Naive thymus-derived CD4-positive, alpha-beta T cell (primary cell): Measurements from ENCODE around the gene HDHD3. TPM values are rescaled to one million over a fixed set of nuclear protein-coding genes. Genes with fewer than 3 reads are reported as not detected.

Experiments
- ATAC-seq: fragments of 150-1000 bp; cut with Tn5 transposase; 2 replicates; pipeline ENCODE4 v1.10.0; 2021; ENCODE audit warnings: mild to moderate bottlenecking, moderate library complexity
- CTCF ChIA-PET: fragments of 350-600 bp; sonication (Branson Sonifier 250); formaldehyde crosslinking; loops from one replicate; lab custom pipeline; 2021; ENCODE audit warnings: antibody characterized with exemption; lab: Charles Lee
- POLR2A ChIA-PET: fragments of 350-600 bp; sonication (Branson Sonifier 250); formaldehyde crosslinking; loops from one replicate; lab custom pipeline; 2021; ENCODE audit warnings: antibody characterized with exemption, inconsistent platforms; lab: Charles Lee
- DNase-seq, 9 donors: peaks; one replicate each; pipeline versions ENCODE4 v3.0.0 to v3.0.0-alpha.2; 2020 to 2022; ENCODE audit warnings: mixed read lengths in 1 of 9
- H3K27ac ChIP-seq: one replicate; pipeline ENCODE4 v1.7.0; 2013; ENCODE audit warnings: mild to moderate bottlenecking, low read depth, low read length, moderate library complexity
- H3K27me3 ChIP-seq, 2 donors: one replicate each; pipeline ENCODE4 v1.7.0; 2013; ENCODE audit warnings: low read length in 2 of 2, mild to moderate bottlenecking in 2 of 2, moderate library complexity in 2 of 2; ENCODE audit not compliant: control insufficient read depth in 2 of 2, insufficient read depth in 2 of 2
- H3K36me3 ChIP-seq, 3 experiments: 1 replicate in 2 of 3; 2 replicates in 1 of 3; pipeline ENCODE4 v1.7.0; 2013; ENCODE audit warnings: low read length in 3 of 3, mild to moderate bottlenecking in 3 of 3, moderate library complexity in 1 of 3; ENCODE audit not compliant: insufficient read depth in 3 of 3, control insufficient read depth in 2 of 3
- H3K4me1 ChIP-seq, 2 donors: one replicate each; pipeline ENCODE4 v1.7.0; 2013; ENCODE audit warnings: low read length in 2 of 2, mild to moderate bottlenecking in 2 of 2, moderate library complexity in 1 of 2; ENCODE audit not compliant: control insufficient read depth in 2 of 2, insufficient read depth in 2 of 2
- H3K4me3 ChIP-seq: 2 replicates; pipeline ENCODE4 v1.7.0; 2013; ENCODE audit warnings: mild to moderate bottlenecking, low read length
- H3K9me3 ChIP-seq, 3 experiments: 1 replicate in 2 of 3; 2 replicates in 1 of 3; pipeline ENCODE4 v1.7.0; 2013; ENCODE audit warnings: low read length in 3 of 3; ENCODE audit not compliant: control insufficient read depth in 2 of 3
- H3K27ac Mint-ChIP-seq, 9 donors: one replicate each; pipeline ENCODE4 v1.8.0; 2020 to 2022; ENCODE audit warnings: mixed read lengths in 9 of 9, mild to moderate bottlenecking in 8 of 9, moderate library complexity in 5 of 9, inconsistent platforms in 2 of 9
- H3K27me3 Mint-ChIP-seq, 5 donors: one replicate each; pipeline ENCODE4 v1.8.0; 2021 to 2022; ENCODE audit warnings: mixed read lengths in 5 of 5, mild to moderate bottlenecking in 1 of 5
- H3K36me3 Mint-ChIP-seq, 5 donors: one replicate each; pipeline ENCODE4 v1.8.0; 2020 to 2022; ENCODE audit warnings: mixed read lengths in 5 of 5, mild to moderate bottlenecking in 3 of 5, inconsistent platforms in 1 of 5
- H3K4me1 Mint-ChIP-seq, 7 donors: one replicate each; pipeline ENCODE4 v1.8.0; 2020 to 2022; ENCODE audit warnings: mixed read lengths in 7 of 7, mild to moderate bottlenecking in 3 of 7, inconsistent platforms in 1 of 7
- H3K4me3 Mint-ChIP-seq, 10 donors: one replicate each; pipeline ENCODE4 v1.8.0; 2020 to 2022; ENCODE audit warnings: mild to moderate bottlenecking in 10 of 10, mixed read lengths in 10 of 10, moderate library complexity in 6 of 10, inconsistent platforms in 2 of 10
- H3K9me3 Mint-ChIP-seq, 11 donors: one replicate each; pipeline ENCODE4 v1.8.0; 2020 to 2022; ENCODE audit warnings: mixed read lengths in 11 of 11, mild to moderate bottlenecking in 4 of 11, inconsistent platforms in 1 of 11, moderate library complexity in 1 of 11
- intact Hi-C, 2 donors: fragments of 100-400 bp; cut with micrococcal nuclease; formaldehyde crosslinking; loops; one replicate each; pipeline ENCODE4 v1.15.1; 2023
- polyA plus RNA-seq, 2 donors: library from polyadenylated mRNA; unstranded; fragments of 300-500 nt; fragmentation: Illumina TruSeq; gene quantifications; one replicate each; pipeline ENCODE4 v1.2.3, GENCODE V29; 2021
- total RNA-seq, 6 experiments: library from RNA in 5 of 6; stranded (reverse) in 5 of 6; gene quantifications; 1 replicate in 5 of 6; 2 replicates in 1 of 6; pipeline ENCODE4 v1.2.3 and lab custom pipeline; 2021 to 2026

HDHD3 gene
- total and polyA plus RNA-seq, 7 experiments from 2014 or later, result 11.3 to 52.8 (median 26.4) TPM

DNA sequence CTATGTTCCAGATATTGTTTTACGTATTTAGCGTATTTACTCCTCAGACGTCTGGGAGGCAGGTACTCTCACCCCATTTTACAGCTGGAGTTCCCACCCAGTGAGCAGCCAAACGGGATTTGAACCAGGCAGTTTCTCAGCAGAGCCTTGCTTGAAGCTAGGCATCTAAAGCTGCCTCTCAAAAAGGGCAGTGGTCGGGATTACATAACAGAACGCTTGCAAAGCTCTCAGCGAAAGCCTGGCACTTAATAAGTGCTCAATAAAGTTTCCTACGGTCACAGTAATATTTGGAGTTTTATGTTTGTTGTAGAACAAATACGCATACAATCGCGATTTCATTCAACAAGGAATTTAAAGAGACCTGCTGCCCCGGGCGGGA lies 27.7 kb downstream of the HDHD3 start:
- no peaks in the 10 kb centered on the region for H3K9me3 ChIP-seq
- intact Hi-C loops, result loop anchor here (1.0 to 5.0 kb wide), 6 partner anchors 9 to 168 kb away; partner anchors contain the start of genes ALAD (in 1 of the 2), C9orf43 (in 1 of the 2), FKBP15 (in 1 of the 2) and HDHD3 (in 1 of the 2)
- Mint-ChIP-seq H3K27ac (peak overlapping the region in 1 of 9 donors; percentile 78), H3K9me3 (peaks cover 0 to 2% (median 0%) of the 10 kb centered on the region in 11 donors), H3K4me1 (peaks cover 10 to 49% (median 21%) of the 10 kb centered on the region in 7 donors), H3K27me3 (peaks cover 0 to 39% (median 29%) of the 10 kb centered on the region in 5 donors), H3K36me3 (peaks cover 0 to 3% (median 0%) of the 10 kb centered on the region in 5 donors), H3K4me3 (peak overlapping the region; percentile 73 to 86 (median 80))
- H3K4me1 ChIP-seq, result peaks cover 13 to 15% of the 10 kb centered on the region in 2 donors
- ChIA-PET POLR2A (interaction anchor here (0.8 to 1.6 kb wide), 3 partner anchors 9 to 74 kb away, joined by 3 to 5 read pairs (median 4); partner anchors contain the start of genes CDC26, PRPF4 and WDR31), CTCF (interaction anchor here (0.5 to 0.6 kb wide), 3 partner anchors 39 to 308 kb away, joined by 3 to 4 read pairs (median 3); no protein-coding TSS in a partner anchor)
- H3K4me3 ChIP-seq, result peak overlapping the region; percentile 13
- ATAC-seq (no peak), DNase-seq (no peak)
- H3K36me3 ChIP-seq, result no peaks in the 10 kb centered on the region
- no peak overlapping the region for H3K27ac ChIP-seq
- H3K27me3 ChIP-seq, result peaks cover 3 to 5% of the 10 kb centered on the region in 2 donors

DNA sequence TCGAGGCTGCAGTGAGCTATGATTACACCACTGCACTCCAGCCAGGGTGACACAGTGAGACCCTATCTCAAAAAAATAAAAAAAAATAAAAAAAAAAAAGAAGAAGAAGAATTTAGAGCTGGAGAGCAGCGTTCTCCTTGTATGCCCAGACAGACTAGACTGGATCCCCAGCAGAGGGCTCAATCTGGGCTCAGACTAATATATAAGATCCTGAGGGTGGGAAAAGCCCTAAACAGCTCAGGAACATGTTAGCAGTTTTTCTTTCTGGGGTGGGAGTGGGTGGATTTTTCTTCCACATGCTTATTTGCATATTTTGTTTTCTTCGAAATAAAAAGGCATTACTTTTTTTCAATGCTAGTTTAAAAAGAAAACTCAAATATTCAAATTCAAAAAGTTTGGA lies 28.3 kb downstream of the HDHD3 start:
- ChIA-PET CTCF (interaction anchor here (0.5 to 0.9 kb wide), 3 partner anchors 23 to 309 kb away, joined by 3 to 4 read pairs (median 4); no protein-coding TSS in a partner anchor), POLR2A (interaction anchor here (0.8 to 1.6 kb wide), 2 partner anchors 8 to 27 kb away, joined by 4 to 5 read pairs; partner anchors contain the start of gene WDR31)
- no peak overlapping the region for H3K27ac ChIP-seq
- H3K27me3 ChIP-seq, result peaks cover 3 to 5% of the 10 kb centered on the region in 2 donors
- H3K36me3 ChIP-seq, result no peaks in the 10 kb centered on the region
- H3K4me3 Mint-ChIP-seq, result peak overlapping the region in 5 of 10 donors; percentile 32 to 60 (median 51)
- no peak for DNase-seq
- H3K36me3 Mint-ChIP-seq, result no peaks in the 10 kb centered on the region
- H3K4me1 ChIP-seq, result peaks cover 13 to 15% of the 10 kb centered on the region in 2 donors
- ATAC-seq, result no peak
- no peak overlapping the region for H3K4me3 ChIP-seq
- H3K9me3 Mint-ChIP-seq, result peaks cover 0 to 2% (median 0%) of the 10 kb centered on the region in 11 donors
- peaks cover 0 to 35% (median 29%) of the 10 kb centered on the region in 5 donors for H3K27me3 Mint-ChIP-seq
- H3K9me3 ChIP-seq, result no peaks in the 10 kb centered on the region
- H3K4me1 Mint-ChIP-seq, result peaks cover 10 to 55% (median 22%) of the 10 kb centered on the region in 7 donors
- intact Hi-C loops, result loop anchor here (1.0 to 5.0 kb wide), 5 partner anchors 28 to 169 kb away; partner anchors contain the start of genes ALAD (in 2 of the 2), FKBP15 (in 1 of the 2), HDHD3 (in 1 of the 2) and SLC31A1 (in 1 of the 2)
- H3K27ac Mint-ChIP-seq, result peak overlapping the region in 1 of 9 donors; percentile 81

GRCh38 chr9:113345671-113346070 lies 31.1 kb downstream of the HDHD3 start:
- H3K36me3 Mint-ChIP-seq, result peaks cover 0 to 3% (median 0%) of the 10 kb centered on the region in 5 donors
- no peak for ATAC-seq
- POLR2A ChIA-PET, result no interaction called here

DNA sequence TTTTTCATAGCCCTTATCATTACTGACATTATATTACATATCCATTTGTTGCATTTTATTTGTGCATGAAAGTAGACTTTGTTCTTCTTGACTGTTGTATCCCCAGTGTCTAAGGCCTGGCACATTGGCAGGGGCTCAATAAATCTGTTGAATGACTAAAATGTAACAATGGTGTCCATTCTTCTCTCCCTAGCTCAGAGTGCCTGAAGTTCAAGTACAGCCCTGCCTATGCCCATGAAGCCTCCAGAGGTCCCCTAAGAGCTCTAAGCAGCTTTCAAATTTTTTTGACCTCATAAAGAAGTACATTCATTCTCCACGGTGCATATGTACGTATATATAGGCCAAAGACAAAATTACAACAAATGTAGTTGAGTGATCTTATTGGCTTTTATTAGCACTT lies 31.6 kb downstream of the HDHD3 start:
- intact Hi-C loops, result loop anchor here in 1 of 2 donors (5.0 kb wide), 1 partner anchor 172 kb away; no protein-coding TSS in a partner anchor
- CTCF ChIA-PET, result no interaction called here
- H3K27me3 ChIP-seq, result peaks cover 2 to 5% of the 10 kb centered on the region in 2 donors

More at GRCh38 chr9:113345671-113346070, 31.1 kb downstream of the HDHD3 start:
- no peaks in the 10 kb centered on the region for H3K36me3 ChIP-seq
- no peak for DNase-seq
- Mint-ChIP-seq H3K9me3 (no peaks in the 10 kb centered on the region), H3K4me3 (no peak overlapping the region), H3K4me1 (peaks cover 13 to 55% (median 31%) of the 10 kb centered on the region in 7 donors), H3K27me3 (peaks cover 0 to 14% (median 8%) of the 10 kb centered on the region in 5 donors), H3K27ac (no peak overlapping the region)
- peaks cover 9 to 27% of the 10 kb centered on the region in 2 donors for H3K4me1 ChIP-seq
- CTCF ChIA-PET, result interaction anchor here (0.6 kb wide), 1 partner anchor 270 kb away, joined by 3 read pairs; no protein-coding TSS in a partner anchor
- H3K27me3 ChIP-seq, result peaks cover 3 to 5% of the 10 kb centered on the region in 2 donors
- intact Hi-C loops, result loop anchor here in 1 of 2 donors (5.0 kb wide), 1 partner anchor 172 kb away; no protein-coding TSS in a partner anchor
- no peaks in the 10 kb centered on the region for H3K9me3 ChIP-seq
- no peak overlapping the region for H3K4me3 ChIP-seq
- no peak overlapping the region for H3K27ac ChIP-seq

GRCh38 chr9:113343732-113344231 lies 33.0 kb downstream of the HDHD3 start:
- H3K36me3 Mint-ChIP-seq, result peaks cover 0 to 3% (median 0%) of the 10 kb centered on the region in 5 donors
- peaks cover 0 to 4% (median 0%) of the 10 kb centered on the region in 3 experiments for H3K36me3 ChIP-seq
- POLR2A ChIA-PET, result interaction anchor here (0.9 kb wide), 1 partner anchor 28 kb away, joined by 3 read pairs; no protein-coding TSS in a partner anchor
- H3K4me3 Mint-ChIP-seq, result no peak overlapping the region
- H3K27me3 Mint-ChIP-seq, result peaks cover 0 to 7% (median 0%) of the 10 kb centered on the region in 5 donors
- ATAC-seq (no peak), DNase-seq (no peak)
- H3K4me3 ChIP-seq, result no peak overlapping the region
- H3K4me1 ChIP-seq, result peaks cover 4 to 20% of the 10 kb centered on the region in 2 donors
- peaks cover 12 to 58% (median 30%) of the 10 kb centered on the region in 7 donors for H3K4me1 Mint-ChIP-seq
- peaks cover 0 to 1% of the 10 kb centered on the region in 2 donors for H3K27me3 ChIP-seq
- CTCF ChIA-PET, result no interaction called here
- H3K9me3 Mint-ChIP-seq, result no peaks in the 10 kb centered on the region
- no peak overlapping the region for H3K27ac ChIP-seq
- no peaks in the 10 kb centered on the region for H3K9me3 ChIP-seq
- peak overlapping the region in 1 of 9 donors; percentile 44 for H3K27ac Mint-ChIP-seq
- intact Hi-C loops, result loop anchor here in 1 of 2 donors (5.0 kb wide), 1 partner anchor 121 kb away; the partner anchor contains the start of genes FKBP15 and SLC31A1

More for the DNA sequence above, 31.6 kb downstream of the HDHD3 start:
- no peak for ATAC-seq
- peak overlapping the region in 1 of 10 donors; percentile 38 for H3K4me3 Mint-ChIP-seq
- peaks cover 4 to 22% of the 10 kb centered on the region in 2 donors for H3K4me1 ChIP-seq
- H3K4me3 ChIP-seq, result no peak overlapping the region
- H3K4me1 Mint-ChIP-seq, result peaks cover 9 to 55% (median 31%) of the 10 kb centered on the region in 7 donors
- DNase-seq, result no peak
- H3K27ac Mint-ChIP-seq, result peak overlapping the region in 1 of 9 donors; percentile 10
- peaks cover 0 to 3% (median 0%) of the 10 kb centered on the region in 5 donors for H3K36me3 Mint-ChIP-seq
- POLR2A ChIA-PET, result no interaction called here
- H3K9me3 ChIP-seq, result no peaks in the 10 kb centered on the region
- peaks cover 0 to 9% (median 4%) of the 10 kb centered on the region in 5 donors for H3K27me3 Mint-ChIP-seq
- no peaks in the 10 kb centered on the region for H3K9me3 Mint-ChIP-seq
- no peak overlapping the region for H3K27ac ChIP-seq
- no peaks in the 10 kb centered on the region for H3K36me3 ChIP-seq
